ENCODE measurements around the gene TMEM30B. TPM values are rescaled to one million over a fixed set of nuclear protein-coding genes. Genes with fewer than 3 reads are reported as not detected.

Gene TMEM30B
- total and polyA plus RNA-seq, 2 experiments from 2014 or later: 0.32 to 0.45 TPM

DNA sequence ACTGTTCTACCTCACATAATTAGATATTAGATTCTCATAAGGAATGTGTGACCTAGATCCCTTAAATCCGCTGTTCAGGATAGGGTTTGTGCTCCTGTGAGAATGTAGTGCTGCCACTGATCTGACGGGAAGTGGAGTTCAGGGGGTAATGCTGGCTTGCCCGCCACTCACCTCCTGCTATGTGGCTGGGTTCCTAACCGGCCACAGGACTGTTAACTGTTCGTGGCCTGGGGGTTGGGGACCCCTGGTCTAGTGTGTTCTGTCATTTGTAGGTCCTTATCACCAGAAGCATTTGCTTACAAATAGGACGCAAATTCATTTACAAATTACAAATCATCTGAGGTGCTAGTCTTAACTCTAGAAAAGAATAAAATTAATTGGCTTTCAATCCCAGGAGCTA lies 16.4 kb upstream of the TMEM30B start:
- Histone ChIP-seq H3K4me3 (no peak overlapping the region), H3K27ac (no peak overlapping the region), H3K9me3 (ENCODE audit: low read depth) (no peaks in the 10 kb centered on the region), H3K27me3 (no peaks in the 10 kb centered on the region), H3K36me3 (no peaks in the 10 kb centered on the region), H3K4me1 (ENCODE audit: low read depth) (peaks cover 8% of the 10 kb centered on the region)
- TF ChIP-seq, protein P1, sequence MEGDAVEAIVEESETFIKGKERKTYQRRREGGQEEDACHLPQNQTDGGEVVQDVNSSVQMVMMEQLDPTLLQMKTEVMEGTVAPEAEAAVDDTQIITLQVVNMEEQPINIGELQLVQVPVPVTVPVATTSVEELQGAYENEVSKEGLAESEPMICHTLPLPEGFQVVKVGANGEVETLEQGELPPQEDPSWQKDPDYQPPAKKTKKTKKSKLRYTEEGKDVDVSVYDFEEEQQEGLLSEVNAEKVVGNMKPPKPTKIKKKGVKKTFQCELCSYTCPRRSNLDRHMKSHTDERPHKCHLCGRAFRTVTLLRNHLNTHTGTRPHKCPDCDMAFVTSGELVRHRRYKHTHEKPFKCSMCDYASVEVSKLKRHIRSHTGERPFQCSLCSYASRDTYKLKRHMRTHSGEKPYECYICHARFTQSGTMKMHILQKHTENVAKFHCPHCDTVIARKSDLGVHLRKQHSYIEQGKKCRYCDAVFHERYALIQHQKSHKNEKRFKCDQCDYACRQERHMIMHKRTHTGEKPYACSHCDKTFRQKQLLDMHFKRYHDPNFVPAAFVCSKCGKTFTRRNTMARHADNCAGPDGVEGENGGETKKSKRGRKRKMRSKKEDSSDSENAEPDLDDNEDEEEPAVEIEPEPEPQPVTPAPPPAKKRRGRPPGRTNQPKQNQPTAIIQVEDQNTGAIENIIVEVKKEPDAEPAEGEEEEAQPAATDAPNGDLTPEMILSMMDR (IDR thresholded peaks at IDR 0.05; ENCODE audit: low read depth, low read length): no peak
- no peak for DNase-seq (ENCODE audit: low read depth in 1 of 2, low spot score in 1 of 2)

DNA sequence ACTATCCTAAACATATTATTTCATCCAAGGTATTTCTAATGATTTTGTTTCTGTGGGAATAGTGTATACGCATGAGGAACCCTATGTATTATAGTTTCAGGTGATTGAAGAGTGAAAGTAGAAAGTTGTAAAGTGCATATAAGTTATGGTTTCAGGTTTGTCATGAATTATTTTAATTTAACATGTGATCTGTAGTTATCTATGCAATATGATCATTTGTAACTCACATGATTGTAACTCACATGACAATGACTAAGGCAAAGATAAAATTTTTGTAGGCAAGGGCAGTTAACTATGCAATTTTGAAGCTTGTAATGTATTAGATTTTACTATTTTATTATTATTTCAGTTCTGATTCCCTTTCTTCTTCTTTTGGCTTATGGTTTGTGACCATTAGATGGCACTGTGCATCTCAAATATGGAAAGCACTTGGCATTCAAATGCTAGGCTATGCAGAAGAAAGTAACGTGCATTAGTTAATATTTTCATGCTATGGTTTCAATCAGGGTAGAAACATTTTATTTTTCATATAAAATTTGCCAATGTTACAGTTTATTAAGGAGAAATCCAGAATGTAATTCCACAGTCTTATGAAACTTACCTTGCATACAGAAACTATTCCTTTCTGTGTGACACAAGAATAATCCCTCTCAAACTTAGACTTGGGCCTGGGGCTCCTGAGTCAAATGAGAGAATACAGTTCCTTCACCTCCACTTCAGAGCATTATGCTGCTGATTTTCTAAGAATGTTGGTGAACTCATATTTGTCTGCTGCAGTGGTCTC lies 15.8 kb upstream of the TMEM30B start:
- H3K27ac ChIP-seq: no peak overlapping the region
- H3K36me3 ChIP-seq: no peaks in the 10 kb centered on the region
- H3K9me3 ChIP-seq (ENCODE audit: low read depth): no peaks in the 10 kb centered on the region
- H3K27me3 ChIP-seq: no peaks in the 10 kb centered on the region
- DNase-seq (ENCODE audit: low read depth in 1 of 2, low spot score in 1 of 2): peak; percentile 54 to 71
- no peak overlapping the region for H3K4me3 ChIP-seq
- H3K4me1 ChIP-seq (ENCODE audit: low read depth): peaks cover 8% of the 10 kb centered on the region
- TF ChIP-seq, protein P1 (IDR thresholded peaks at IDR 0.05; ENCODE audit: low read depth, low read length): peak; percentile 74

DNA sequence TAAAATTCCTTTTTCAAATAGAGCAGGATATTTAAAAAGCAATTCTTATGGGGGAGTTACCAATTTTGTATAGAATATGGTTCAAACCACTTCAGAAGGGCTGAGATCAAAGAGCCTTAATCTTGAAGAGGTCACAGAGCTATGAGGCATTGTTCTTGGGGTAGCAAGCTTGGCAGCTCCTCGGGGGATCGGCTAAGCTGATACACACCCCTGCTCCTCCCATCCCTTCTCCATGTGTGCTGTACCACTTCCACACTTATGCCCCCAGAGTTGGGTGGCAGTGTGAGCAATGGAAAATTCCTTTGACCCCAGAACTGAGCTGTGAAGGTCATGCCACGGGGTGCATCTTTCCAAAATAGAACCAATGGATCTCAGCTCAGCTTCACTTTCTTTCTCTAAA lies 15.0 kb upstream of the TMEM30B start:
- Histone ChIP-seq H3K36me3 (no peaks in the 10 kb centered on the region), H3K27me3 (no peaks in the 10 kb centered on the region), H3K27ac (no peak overlapping the region), H3K4me1 (ENCODE audit: low read depth) (peaks cover 8% of the 10 kb centered on the region), H3K4me3 (no peak overlapping the region), H3K9me3 (ENCODE audit: low read depth) (no peaks in the 10 kb centered on the region)
- DNase-seq (ENCODE audit: low read depth in 1 of 2, low spot score in 1 of 2): no peak
- TF ChIP-seq, protein P1 (IDR thresholded peaks at IDR 0.05; ENCODE audit: low read depth, low read length): no peak

DNA sequence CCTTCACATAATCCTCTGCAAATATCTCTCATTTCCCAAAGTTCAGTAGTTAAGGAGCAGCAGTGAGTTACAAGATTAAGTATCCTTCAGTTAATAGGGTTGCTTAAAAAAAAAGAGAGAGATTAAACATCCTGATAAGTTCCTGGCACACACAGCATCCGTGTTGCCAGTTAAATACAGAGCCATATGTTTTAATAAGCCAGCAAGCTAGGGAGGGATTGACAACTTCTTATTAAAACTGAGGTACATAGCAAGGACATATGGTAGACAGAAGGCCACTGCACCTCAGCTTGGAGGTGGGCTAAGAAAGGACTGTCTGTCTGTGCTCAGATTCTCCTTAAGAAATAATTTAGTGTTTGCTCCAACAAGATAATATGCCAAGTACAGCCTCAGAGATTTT lies 9.6 kb upstream of the TMEM30B start:
- H3K27me3 ChIP-seq: no peaks in the 10 kb centered on the region
- H3K9me3 ChIP-seq (ENCODE audit: low read depth): no peaks in the 10 kb centered on the region
- H3K36me3 ChIP-seq: no peaks in the 10 kb centered on the region
- TF ChIP-seq, protein P1 (IDR thresholded peaks at IDR 0.05; ENCODE audit: low read depth, low read length): no peak
- no peak overlapping the region for H3K27ac ChIP-seq
- H3K4me1 ChIP-seq (ENCODE audit: low read depth): peaks cover 6% of the 10 kb centered on the region
- DNase-seq (ENCODE audit: low read depth in 1 of 2, low spot score in 1 of 2): no peak
- H3K4me3 ChIP-seq: no peak overlapping the region

DNA sequence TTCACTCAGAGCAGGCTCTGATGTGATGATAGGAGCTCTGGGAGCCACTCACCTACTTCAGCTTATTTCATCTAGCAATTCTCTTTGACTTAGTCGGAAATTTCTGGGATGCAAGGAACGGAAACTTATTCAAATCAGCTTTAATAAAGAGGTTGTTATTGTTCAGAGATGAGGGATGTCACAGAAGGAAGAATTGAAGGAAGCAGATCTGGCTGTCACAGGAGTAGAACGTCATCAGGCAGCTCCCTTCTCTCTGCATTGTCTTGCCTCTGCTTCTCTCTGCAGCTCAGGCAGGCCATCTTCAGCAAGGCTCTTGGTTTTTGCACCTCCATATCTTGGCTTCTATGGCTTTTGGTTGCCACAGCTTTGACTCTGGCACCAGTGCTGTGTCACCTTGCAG lies 7.6 kb upstream of the TMEM30B start:
- Histone ChIP-seq H3K36me3 (no peaks in the 10 kb centered on the region), H3K4me3 (no peak overlapping the region), H3K4me1 (ENCODE audit: low read depth) (peaks cover 6% of the 10 kb centered on the region), H3K9me3 (ENCODE audit: low read depth) (no peaks in the 10 kb centered on the region), H3K27me3 (peaks cover 10% of the 10 kb centered on the region), H3K27ac (no peak overlapping the region)
- TF ChIP-seq, protein P1 (IDR thresholded peaks at IDR 0.05; ENCODE audit: low read depth, low read length): no peak
- DNase-seq (ENCODE audit: low read depth in 1 of 2, low spot score in 1 of 2): no peak

All from cardiac muscle cell (in vitro differentiated cells and primary cell).